HL-60 (cell line): Measurements from ENCODE around the gene FLT3LG.

ENCODE experiments used
- CTCF ChIP-seq: IDR thresholded peaks from one replicate; pipeline ENCODE4 v1.5.1; 2011; ENCODE audit warnings: low read length, control low read depth, inconsistent platforms; ENCODE audit not compliant: insufficient read depth
- GABPA ChIP-seq: IDR thresholded peaks from 2 replicates; pipeline ENCODE4 v1.6.1; 2012; ENCODE audit warnings: low read depth
- POLR2AphosphoS5 ChIP-seq: IDR thresholded peaks from 2 replicates; pipeline ENCODE4 v1.6.1; 2012; ENCODE audit warnings: low read depth

DNA sequence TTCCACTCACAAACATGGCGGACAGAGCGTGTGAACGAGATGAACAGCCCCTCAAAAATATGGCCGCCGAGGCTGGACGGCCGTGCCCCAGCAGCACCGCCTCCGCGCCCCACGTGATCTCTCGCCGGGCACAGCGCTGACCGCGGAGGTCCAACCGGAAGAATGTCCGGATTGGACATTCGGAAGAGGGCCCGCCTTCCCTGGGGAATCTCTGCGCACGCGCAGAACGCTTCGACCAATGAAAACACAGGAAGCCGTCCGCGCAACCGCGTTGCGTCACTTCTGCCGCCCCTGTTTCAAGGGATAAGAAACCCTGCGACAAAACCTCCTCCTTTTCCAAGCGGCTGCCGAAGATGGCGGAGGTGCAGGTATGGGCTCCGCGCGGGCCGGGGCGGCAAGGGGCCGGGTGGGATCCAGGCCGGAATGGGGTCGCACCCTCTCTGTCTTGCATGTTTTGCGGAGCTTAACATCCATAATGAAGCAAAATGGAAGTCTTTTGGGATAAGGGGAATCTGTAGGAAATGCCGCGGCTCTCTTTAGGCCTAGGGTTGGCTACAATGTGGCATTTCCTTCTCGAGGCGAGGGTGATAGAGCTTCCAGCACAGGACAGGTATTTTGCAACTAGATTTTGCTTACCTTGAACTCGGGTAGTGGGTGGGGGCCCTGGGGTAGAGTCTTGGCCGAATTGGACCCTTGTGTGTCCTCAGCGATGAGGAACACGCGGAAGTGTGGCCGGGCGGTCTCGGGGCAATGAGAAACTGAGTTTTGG is 13.4 kb downstream of the FLT3LG start, which contains the start of gene RPL13A:
- no peak for TF ChIP-seq CTCF
- peak; percentile 100 for TF ChIP-seq POLR2AphosphoS5
- peak; percentile 67 for TF ChIP-seq GABPA
